Measurements from ENCODE around the gene DRD2. TPM values are rescaled to one million over a fixed set of nuclear protein-coding genes. Genes with fewer than 3 reads are reported as not detected.

The DRD2 gene
- total RNA-seq, 1 donor from 2014 or later = not detected

GRCh38 chr11:113408206-113408605 is 67.0 kb downstream of the DRD2 start:
- Mint-ChIP-seq H3K9me3 (no peaks in the 10 kb centered on the region), H3K27me3 (peaks cover 2% of the 10 kb centered on the region), H3K27ac (no peak overlapping the region), H3K4me3 (no peak overlapping the region), H3K36me3 (ENCODE audit: low read depth) (no peaks in the 10 kb centered on the region), H3K4me1 (no peaks in the 10 kb centered on the region)
- intact Hi-C loops (cut with micrococcal nuclease) = no loop called here
- ChIA-PET POLR2A (no interaction called here), CTCF (no interaction called here)
- no peak for DNase-seq
- ATAC-seq (ENCODE audit: low read depth) = no peak
- TF ChIP-seq CTCF (IDR thresholded peaks at IDR 0.05) = no peak

GRCh38 chr11:113407163-113407562 is 68.0 kb downstream of the DRD2 start:
- H3K4me3 Mint-ChIP-seq = no peak overlapping the region
- POLR2A ChIA-PET = no interaction called here
- no peak for TF ChIP-seq CTCF (IDR thresholded peaks at IDR 0.05)
- H3K4me1 Mint-ChIP-seq = no peaks in the 10 kb centered on the region
- no peak overlapping the region for H3K27ac Mint-ChIP-seq
- H3K9me3 Mint-ChIP-seq = no peaks in the 10 kb centered on the region
- H3K36me3 Mint-ChIP-seq (ENCODE audit: low read depth) = no peaks in the 10 kb centered on the region
- DNase-seq (no peak), ATAC-seq (ENCODE audit: low read depth) (no peak)
- peaks cover 2% of the 10 kb centered on the region for H3K27me3 Mint-ChIP-seq
- intact Hi-C loops (cut with micrococcal nuclease) = no loop called here
- CTCF ChIA-PET = no interaction called here

- intact Hi-C loops (cut with micrococcal nuclease) = no loop called here
- peaks cover 2% of the 10 kb centered on the region for H3K27me3 Mint-ChIP-seq
- no peaks in the 10 kb centered on the region for H3K36me3 Mint-ChIP-seq (ENCODE audit: low read depth)
These were observed 69.3 kb downstream of the DRD2 start for GRCh38 chr11:113405724-113406478.

GRCh38 chr11:113404859-113405430 is 70.3 kb downstream of the DRD2 start:
- ChIA-PET POLR2A (no interaction called here), CTCF (no interaction called here)
- Mint-ChIP-seq H3K27ac (no peak overlapping the region), H3K4me3 (no peak overlapping the region), H3K9me3 (no peaks in the 10 kb centered on the region), H3K36me3 (ENCODE audit: low read depth) (no peaks in the 10 kb centered on the region), H3K4me1 (no peaks in the 10 kb centered on the region), H3K27me3 (peaks cover 2% of the 10 kb centered on the region)
- ATAC-seq (ENCODE audit: low read depth) = no peak
- DNase-seq = no peak
- no peak for TF ChIP-seq CTCF (IDR thresholded peaks at IDR 0.05)
- intact Hi-C loops (cut with micrococcal nuclease) = no loop called here

More at GRCh38 chr11:113405724-113406478, 69.3 kb downstream of the DRD2 start:
- no peaks in the 10 kb centered on the region for H3K4me1 Mint-ChIP-seq
- ATAC-seq (ENCODE audit: low read depth) (no peak), DNase-seq (no peak)
- CTCF ChIA-PET = no interaction called here
- H3K4me3 Mint-ChIP-seq = no peak overlapping the region
- H3K27ac Mint-ChIP-seq = no peak overlapping the region
- no peak for TF ChIP-seq CTCF (IDR thresholded peaks at IDR 0.05)
- H3K9me3 Mint-ChIP-seq = no peaks in the 10 kb centered on the region
- POLR2A ChIA-PET = no interaction called here

GRCh38 chr11:113401718-113402117 is 73.5 kb downstream of the DRD2 start:
- peaks cover 2% of the 10 kb centered on the region for H3K27me3 Mint-ChIP-seq
- no peak for ATAC-seq (ENCODE audit: low read depth)
- no peak overlapping the region for H3K4me3 Mint-ChIP-seq
- no peaks in the 10 kb centered on the region for H3K4me1 Mint-ChIP-seq
- H3K27ac Mint-ChIP-seq = no peak overlapping the region
- no peaks in the 10 kb centered on the region for H3K9me3 Mint-ChIP-seq
- ChIA-PET CTCF (no interaction called here), POLR2A (interaction anchor here (0.6 kb wide), 1 partner anchor 8 kb away, joined by 3 read pairs; no protein-coding TSS in a partner anchor)
- TF ChIP-seq CTCF (IDR thresholded peaks at IDR 0.05) = no peak
- no peaks in the 10 kb centered on the region for H3K36me3 Mint-ChIP-seq (ENCODE audit: low read depth)
- no peak for DNase-seq
- intact Hi-C loops (cut with micrococcal nuclease) = no loop called here

Data from activated B cell treated with CpG ODN at 0.5 μM for 24 hours (primary cell).